ENCODE data around the gene RGS10. TPM values are rescaled to one million over a fixed set of nuclear protein-coding genes. Genes with fewer than 3 reads are reported as not detected.

The RGS10 gene
- total RNA-seq, 1 experiment from 2014 or later: 10.6 TPM

DNA sequence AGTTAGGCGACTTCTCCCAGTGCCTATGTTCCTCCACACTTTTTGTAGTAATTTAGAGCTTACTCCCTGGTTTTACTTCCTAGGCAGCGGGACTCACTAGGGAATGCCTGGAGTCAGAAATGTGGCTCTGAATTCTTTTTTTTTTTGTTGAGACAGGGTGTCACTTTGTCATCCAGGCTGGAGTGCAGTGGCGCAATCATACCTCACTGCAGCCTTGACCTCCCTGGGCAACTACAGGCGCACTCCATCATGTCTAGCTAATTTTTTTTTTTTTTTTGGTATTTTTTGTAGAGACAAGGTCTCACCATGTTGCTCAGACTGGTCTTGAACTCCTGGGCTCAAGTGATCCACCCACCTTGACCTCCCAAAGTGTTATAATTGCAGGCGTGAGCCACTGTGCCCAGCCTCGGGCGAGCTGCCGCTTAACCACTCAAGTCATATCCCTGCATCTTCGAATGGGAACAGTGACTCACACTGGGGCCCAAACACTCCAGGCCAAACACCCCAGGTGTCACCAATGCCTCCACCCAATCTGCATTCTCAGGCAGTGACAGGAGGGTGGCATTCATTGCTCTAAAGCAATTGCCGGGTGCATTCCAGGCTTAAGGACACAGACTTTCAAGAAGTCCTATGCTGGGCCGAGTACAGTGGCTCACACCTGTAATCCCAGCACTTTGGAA lies 19.6 kb downstream of the RGS10 start:
- no peaks in the 10 kb centered on the region for H3K79me2 ChIP-seq (ENCODE audit: insufficient read depth, low read length)
- no peaks in the 10 kb centered on the region for H3K79me1 ChIP-seq (ENCODE audit: insufficient read depth, low read depth, low read length, poor library complexity, severe bottlenecking)
- no peak overlapping the region for H3K14ac ChIP-seq (ENCODE audit: insufficient read depth, low read length)
- no peaks in the 10 kb centered on the region for H3K9me3 ChIP-seq (ENCODE audit: control insufficient read depth, low read depth, low read length)
- H3T11ph ChIP-seq (ENCODE audit: low read length): no peak overlapping the region
- H4K5ac ChIP-seq (ENCODE audit: insufficient read length, low read depth, low read length): no peak overlapping the region
- H2AFZ ChIP-seq (ENCODE audit: low read length): no peak overlapping the region
- H4K8ac ChIP-seq (replicated peaks; ENCODE audit: insufficient read length, low read depth, low read length): no peak overlapping the region
- no peak overlapping the region for H2BK5ac ChIP-seq (ENCODE audit: insufficient read length, low read length)
- no peaks in the 10 kb centered on the region for H3K36me3 Mint-ChIP-seq (ENCODE audit: insufficient read depth in 1 of 3, low read depth in 3 of 3)
- no peak overlapping the region for H3K4me2 ChIP-seq (ENCODE audit: insufficient read depth, insufficient read length, low read length)
- no peaks in the 10 kb centered on the region for H3K4me1 ChIP-seq (ENCODE audit: insufficient read depth, low read length)
- H3K23ac ChIP-seq (ENCODE audit: insufficient read length, low read depth, low read length): no peak overlapping the region
- peaks cover 10 to 15% of the 10 kb centered on the region in 2 experiments for H3K4me1 Mint-ChIP-seq
- H3K4ac ChIP-seq (ENCODE audit: low read depth, low read length): no peak overlapping the region
- peaks cover 2% of the 10 kb centered on the region; the same call in 1 of the 2 replicates for H3K27me3 Mint-ChIP-seq (ENCODE audit: low read depth)
- H2BK12ac ChIP-seq (ENCODE audit: insufficient read length, low read depth, low read length): no peak overlapping the region
- no peaks in the 10 kb centered on the region for H4K20me1 ChIP-seq (ENCODE audit: control insufficient read depth, insufficient read depth, insufficient read length)
- H2BK20ac ChIP-seq (ENCODE audit: low read depth, low read length, poor library complexity, severe bottlenecking): no peak overlapping the region
- no peak overlapping the region for H2AK5ac ChIP-seq (ENCODE audit: insufficient read length, low read length)
- DNase-seq: no peak
- H3K27ac ChIP-seq (ENCODE audit: insufficient read length, low read depth, low read length): no peak overlapping the region
- no CpG with 5 or more reads among the region's 11 CpGs for WGBS (ENCODE audit: extremely low coverage, insufficient read length, low lambda C conversion rate)
- no peak overlapping the region for H2BK15ac ChIP-seq (ENCODE audit: low read depth, low read length)
- H3K27ac Mint-ChIP-seq: peak overlapping the region in 1 of 3 experiments; percentile 79; a peak in 1 of 7 replicates
- no peaks in the 10 kb centered on the region for H3K27me3 ChIP-seq (ENCODE audit: insufficient read depth, low read length)
- H3K9ac ChIP-seq (ENCODE audit: extremely low read depth, insufficient read length, low read length): no peak overlapping the region
- TF ChIP-seq CTCF (conservative IDR thresholded peaks at IDR 0.05): no peak
- no peak overlapping the region for H3K18ac ChIP-seq (ENCODE audit: insufficient read length, low read depth, low read length)
- no peak overlapping the region for H2BK120ac ChIP-seq (ENCODE audit: low read depth, low read length, poor library complexity, severe bottlenecking)
- H4K91ac ChIP-seq (ENCODE audit: insufficient read length, low read depth, low read length): no peak overlapping the region
- no peaks in the 10 kb centered on the region for H3K9me3 Mint-ChIP-seq
- H3K23me2 ChIP-seq (ENCODE audit: insufficient read length, low read depth, low read length, poor library complexity, severe bottlenecking): no peaks in the 10 kb centered on the region
- H3K56ac ChIP-seq (ENCODE audit: insufficient read length, low read depth, low read length): no peak overlapping the region
- H3K4me3 Mint-ChIP-seq: no peak overlapping the region
